DMS53 treated with DMSO at 0.1 percent for 48 hours (cell line): ENCODE results near the gene CCDC154.

Experiments used
- DNase-seq: peaks from one replicate; lab custom pipeline; 2025; ENCODE audit not compliant: unreplicated experiment; lab: John Stamatoyannopoulos, UW

The CCDC154 gene

GRCh38 chr16:1425616-1426370, 18.6 kb downstream of the CCDC154 start:
- no peak for DNase-seq

- no peak for DNase-seq
Measured at GRCh38 chr16:1424028-1424427, 20.3 kb downstream of the CCDC154 start.

GRCh38 chr16:1422076-1422475, 22.3 kb downstream of the CCDC154 start:
- no peak for DNase-seq

GRCh38 chr16:1420111-1420539, 24.2 kb downstream of the CCDC154 start:
- no peak for DNase-seq

- DNase-seq, result no peak
Measured at GRCh38 chr16:1416521-1416941, 27.8 kb downstream of the CCDC154 start.

- DNase-seq, result no peak
Measured at GRCh38 chr16:1414532-1415260, 29.7 kb downstream of the CCDC154 start, which contains the start of gene UNKL. Gene UNKL, minus strand, starts transcription at chr16:1414704. Its CDS starts 13 bp downstream, at chr16:1414691.

GRCh38 chr16:1413684-1414531, 30.4 kb downstream of the CCDC154 start:
- DNase-seq, result peak; percentile 21

GRCh38 chr16:1412847-1413246, 31.5 kb downstream of the CCDC154 start:
- no peak for DNase-seq

GRCh38 chr16:1408171-1408837, 36.1 kb downstream of the CCDC154 start:
- no peak for DNase-seq

- no peak for DNase-seq
Measured at GRCh38 chr16:1407753-1408152, 36.6 kb downstream of the CCDC154 start.

- no peak for DNase-seq
Measured at GRCh38 chr16:1403733-1404132, 40.6 kb downstream of the CCDC154 start.

- no peak for DNase-seq
Measured at GRCh38 chr16:1403036-1403435, 41.3 kb downstream of the CCDC154 start.

- DNase-seq, result no peak
Measured at GRCh38 chr16:1401758-1402154, 42.6 kb downstream of the CCDC154 start.

GRCh38 chr16:1401061-1401757, 43.1 kb downstream of the CCDC154 start:
- no peak for DNase-seq

GRCh38 chr16:1398826-1399581, 45.4 kb downstream of the CCDC154 start:
- DNase-seq, result no peak

- no peak for DNase-seq
Measured at GRCh38 chr16:1398351-1398750, 46.0 kb downstream of the CCDC154 start.

- no peak for DNase-seq
Measured at GRCh38 chr16:1397779-1398178, 46.6 kb downstream of the CCDC154 start.

GRCh38 chr16:1395444-1396031, 48.8 kb downstream of the CCDC154 start:
- DNase-seq, result no peak

- DNase-seq, result no peak
Measured at GRCh38 chr16:1394367-1394951, 49.9 kb downstream of the CCDC154 start.
